CD4-positive, alpha-beta T cell treated with Interleukin-17A for 1 hour (primary cell): ENCODE results near the gene AGMO.
"Not testable (repeated sequence)": the region's sequence is repeated elsewhere in the genome, so short reads cannot be mapped to it uniquely, and the experiment has no call there.

Experiments
- DNase-seq: peaks from one replicate; pipeline ENCODE4 v3.0.0-alpha.2; 2020

AGMO gene

GRCh38 chr7:15306296-15306695, 255.5 kb downstream of the AGMO start:
- no peak for DNase-seq

GRCh38 chr7:15305002-15305600, 256.7 kb downstream of the AGMO start:
- no peak for DNase-seq

- no peak for DNase-seq
Measured at GRCh38 chr7:15303357-15303756, 258.5 kb downstream of the AGMO start.

GRCh38 chr7:15300986-15301385, 260.8 kb downstream of the AGMO start:
- not testable (repeated sequence) for DNase-seq

GRCh38 chr7:15292138-15292537, 269.7 kb downstream of the AGMO start:
- no peak for DNase-seq

- no peak for DNase-seq
Measured at GRCh38 chr7:15291699-15292098, 270.1 kb downstream of the AGMO start.

GRCh38 chr7:15288741-15289140, 273.1 kb downstream of the AGMO start:
- DNase-seq = no peak

- no peak for DNase-seq
Measured at GRCh38 chr7:15284396-15284795, 277.4 kb downstream of the AGMO start.

GRCh38 chr7:15280078-15280733, 281.6 kb downstream of the AGMO start:
- no peak for DNase-seq

- DNase-seq = no peak
Measured at GRCh38 chr7:15279640-15280039, 282.2 kb downstream of the AGMO start.

- no peak for DNase-seq
Measured at GRCh38 chr7:15257689-15258088, 304.1 kb downstream of the AGMO start.

- no peak for DNase-seq
Measured at GRCh38 chr7:15252181-15252580, 309.6 kb downstream of the AGMO start.

GRCh38 chr7:15248514-15248913, 313.3 kb downstream of the AGMO start:
- no peak for DNase-seq

GRCh38 chr7:15245831-15246230, 316.0 kb downstream of the AGMO start:
- no peak for DNase-seq

GRCh38 chr7:15239801-15240200, 322.0 kb downstream of the AGMO start:
- no peak for DNase-seq

GRCh38 chr7:15236952-15237351, 324.9 kb downstream of the AGMO start:
- no peak for DNase-seq

GRCh38 chr7:15234431-15234830, 327.4 kb downstream of the AGMO start:
- no peak for DNase-seq

- no peak for DNase-seq
Measured at GRCh38 chr7:15228831-15229230, 333.0 kb downstream of the AGMO start.

- DNase-seq = no peak
Measured at GRCh38 chr7:15225981-15226380, 335.8 kb downstream of the AGMO start.

- DNase-seq = no peak
Measured at GRCh38 chr7:15219758-15220157, 342.1 kb downstream of the AGMO start.

GRCh38 chr7:15218261-15218660, 343.6 kb downstream of the AGMO start:
- no peak for DNase-seq

GRCh38 chr7:15215616-15216015, 346.2 kb downstream of the AGMO start:
- no peak for DNase-seq

- DNase-seq = no peak
Measured at GRCh38 chr7:15214976-15215375, 346.8 kb downstream of the AGMO start.

- DNase-seq = no peak
Measured at GRCh38 chr7:15213093-15213492, 348.7 kb downstream of the AGMO start.

- no peak for DNase-seq
Measured at GRCh38 chr7:15209429-15209828, 352.4 kb downstream of the AGMO start.
